Endothelial cell of umbilical vein (primary cell): ENCODE results near the gene PRRT1B.

ENCODE experiments used
- CTCF ChIP-seq, 2 donors: IDR thresholded peaks; 1 replicate in 1 of 2; 2 replicates in 1 of 2; pipeline ENCODE4 v1.5.1; 2011; ENCODE audit warnings: low read length in 2 of 2, mild to moderate bottlenecking in 2 of 2, moderate library complexity in 2 of 2, control low read depth in 1 of 2, inconsistent platforms in 1 of 2, low read depth in 1 of 2; ENCODE audit not compliant: insufficient read depth in 1 of 2; ENCODE audit errors: extremely low read depth in 1 of 2
- EZH2 ChIP-seq: IDR thresholded peaks from 2 replicates; pipeline ENCODE4 v1.6.1; 2012; ENCODE audit warnings: borderline replicate concordance, low read depth, mild to moderate bottlenecking, moderate library complexity, low read length, inconsistent platforms; ENCODE audit not compliant: severe bottlenecking
- FOS ChIP-seq: IDR thresholded peaks from 2 replicates; pipeline ENCODE4 v1.6.1; 2011; ENCODE audit warnings: mild to moderate bottlenecking, low read length, moderate library complexity, borderline replicate concordance; ENCODE audit not compliant: insufficient read depth
- POLR2A ChIP-seq: IDR thresholded peaks from 2 replicates; pipeline ENCODE4 v1.6.1; 2012; ENCODE audit warnings: low read depth, mild to moderate bottlenecking, control low read depth, low read length
- POLR2AphosphoS5 ChIP-seq: IDR thresholded peaks from 2 replicates; pipeline ENCODE4 v1.6.1; 2012; ENCODE audit warnings: low read depth, mild to moderate bottlenecking, control low read depth, low read length, moderate library complexity; ENCODE audit not compliant: insufficient read depth

- TF ChIP-seq CTCF (IDR thresholded peaks at IDR 0.05; ENCODE audit: extremely low read depth in 1 of 2, insufficient read depth in 1 of 2, low read depth in 1 of 2, low read length in 2 of 2) (no peak), EZH2 (no peak), POLR2AphosphoS5 (no peak), FOS (no peak), POLR2A (no peak)
Observed at GRCh38 chr9:131577005-131578000, 32.0 kb downstream of the PRRT1B start.
